ENCODE results near the gene POU2AF3. TPM values are rescaled to one million over a fixed set of nuclear protein-coding genes. Genes with fewer than 3 reads are reported as not detected.

POU2AF3 gene
- total and polyA plus RNA-seq, 2 donors (not counting 1 experiment from before 2014, with no cell fraction given) = 0.51 to 2.1 TPM

DNA sequence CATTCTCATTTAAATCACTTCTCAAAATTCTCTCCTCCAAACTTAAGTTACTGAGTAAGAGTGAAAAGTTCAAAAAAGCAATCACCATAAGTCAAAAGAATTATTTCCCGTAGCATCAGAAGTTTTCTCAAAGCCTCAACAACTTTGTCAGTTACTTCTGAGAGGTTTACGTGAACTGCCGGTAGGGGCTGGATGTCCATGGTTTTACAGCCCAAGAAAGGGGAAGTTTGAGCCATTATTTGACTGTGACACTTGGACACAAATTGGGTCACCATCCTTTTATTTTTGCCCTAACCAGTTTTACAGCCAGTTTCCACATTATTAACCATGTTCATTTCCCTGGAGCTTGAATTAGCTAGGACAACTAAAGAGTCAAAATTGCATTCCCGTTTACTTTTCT lies 7.5 kb downstream of the POU2AF3 start:
- Histone ChIP-seq H2AFZ (ENCODE audit: insufficient read depth, low read depth, low read length, poor library complexity, severe bottlenecking) (no peak overlapping the region), H3K4me1 (ENCODE audit: control insufficient read depth in 2 of 2, insufficient read depth in 2 of 2, low read length in 2 of 2) (peaks cover 17 to 21% of the 10 kb centered on the region in 2 donors), H3K4me2 (replicated peaks; ENCODE audit: low read depth, low read length, poor library complexity, severe bottlenecking) (no peak overlapping the region), H3K9me3 (ENCODE audit: control extremely low read depth in 1 of 3, control insufficient read depth in 2 of 3, insufficient read depth in 1 of 3, low read length in 2 of 3) (no peaks in the 10 kb centered on the region), H4K20me1 (ENCODE audit: control insufficient read depth, insufficient read depth, low read length, poor library complexity, severe bottlenecking) (no peaks in the 10 kb centered on the region), H3K27me3 (replicated peaks in 1 of 4; ENCODE audit: control extremely low read depth in 1 of 4, control insufficient read depth in 3 of 4, insufficient read depth in 4 of 4, low read length in 3 of 4) (peaks cover 0 to 4% (median 2%) of the 10 kb centered on the region in 4 experiments), H3K9ac (ENCODE audit: low read length) (no peak overlapping the region), H3K36me3 (replicated peaks in 1 of 2; ENCODE audit: control extremely low read depth in 1 of 2, control insufficient read depth in 1 of 2, extremely low read depth in 1 of 2, insufficient read depth in 2 of 2, low read length in 1 of 2) (peaks cover 0 to 3% of the 10 kb centered on the region in 2 experiments), H3K79me2 (ENCODE audit: control insufficient read depth, insufficient read depth, low read length) (no peaks in the 10 kb centered on the region), H3K4me3 (ENCODE audit: control extremely low read depth in 1 of 5, extremely low read depth in 1 of 5, insufficient read depth in 1 of 5, low read depth in 2 of 5, low read length in 4 of 5) (no peak overlapping the region), H3K27ac (ENCODE audit: low read length in 2 of 2) (no peak overlapping the region)
- DNase-seq = no peak
- CTCF ChIA-PET = interaction anchor here (3.8 kb wide), 1 partner anchor 116 kb away, joined by 21 read pairs; no protein-coding TSS in a partner anchor
- intact Hi-C loops (cut with micrococcal nuclease) = loop anchor here (5.0 kb wide), 1 partner anchor 41 kb away; no protein-coding TSS in a partner anchor
- Mint-ChIP-seq H3K4me1 (peaks cover 22% of the 10 kb centered on the region), H3K27me3 (no peaks in the 10 kb centered on the region), H3K27ac (no peak overlapping the region), H3K9me3 (ENCODE audit: insufficient read depth) (no peaks in the 10 kb centered on the region), H3K4me3 (no peak overlapping the region)
- POLR2A ChIA-PET = no interaction called here
- WGBS (ENCODE audit: insufficient coverage) = 44% methylated on average over 2 of the region's 4 CpGs
- no peak for TF ChIP-seq EZH2 (IDR thresholded peaks at IDR 0.05; ENCODE audit: borderline replicate concordance, insufficient read depth, low read depth, low read length, poor library complexity, severe bottlenecking)
- no peak for TF ChIP-seq CTCF (IDR thresholded peaks at IDR 0.05)
- ATAC-seq (ENCODE audit: low read depth) = no peak

DNA sequence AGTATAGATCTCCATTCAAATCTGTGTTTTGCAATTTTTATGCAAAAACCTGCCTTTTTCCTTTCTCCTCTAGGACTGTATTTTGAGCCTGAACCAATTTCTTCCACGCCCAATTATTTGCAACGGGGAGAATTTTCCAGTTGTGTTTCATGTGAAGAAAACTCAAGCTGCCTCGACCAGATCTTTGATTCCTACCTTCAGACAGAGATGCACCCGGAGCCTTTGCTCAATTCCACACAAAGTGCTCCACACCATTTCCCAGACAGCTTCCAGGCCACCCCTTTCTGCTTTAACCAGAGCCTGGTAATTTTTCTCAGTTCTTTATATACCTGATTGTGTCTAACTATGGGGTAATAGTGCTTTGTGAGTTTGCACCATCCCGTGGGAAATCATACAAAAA lies 8.0 kb downstream of the POU2AF3 start:
- H3K27ac Mint-ChIP-seq = no peak overlapping the region
- Histone ChIP-seq H3K36me3 (replicated peaks in 1 of 2; ENCODE audit: control extremely low read depth in 1 of 2, control insufficient read depth in 1 of 2, extremely low read depth in 1 of 2, insufficient read depth in 2 of 2, low read length in 1 of 2) (peaks cover 0 to 3% of the 10 kb centered on the region in 2 experiments), H3K9me3 (ENCODE audit: control extremely low read depth in 1 of 3, control insufficient read depth in 2 of 3, insufficient read depth in 1 of 3, low read length in 2 of 3) (no peaks in the 10 kb centered on the region), H3K4me3 (ENCODE audit: control extremely low read depth in 1 of 5, extremely low read depth in 1 of 5, insufficient read depth in 1 of 5, low read depth in 2 of 5, low read length in 4 of 5) (no peak overlapping the region), H3K4me2 (replicated peaks; ENCODE audit: low read depth, low read length, poor library complexity, severe bottlenecking) (no peak overlapping the region), H3K79me2 (ENCODE audit: control insufficient read depth, insufficient read depth, low read length) (no peaks in the 10 kb centered on the region), H3K9ac (ENCODE audit: low read length) (no peak overlapping the region), H3K4me1 (ENCODE audit: control insufficient read depth in 2 of 2, insufficient read depth in 2 of 2, low read length in 2 of 2) (peaks cover 13 to 16% of the 10 kb centered on the region in 2 donors), H3K27ac (ENCODE audit: low read length in 2 of 2) (no peak overlapping the region), H4K20me1 (ENCODE audit: control insufficient read depth, insufficient read depth, low read length, poor library complexity, severe bottlenecking) (no peaks in the 10 kb centered on the region), H3K27me3 (replicated peaks in 1 of 4; ENCODE audit: control extremely low read depth in 1 of 4, control insufficient read depth in 3 of 4, insufficient read depth in 4 of 4, low read length in 3 of 4) (peaks cover 0 to 4% (median 2%) of the 10 kb centered on the region in 4 experiments), H2AFZ (ENCODE audit: insufficient read depth, low read depth, low read length, poor library complexity, severe bottlenecking) (no peak overlapping the region)
- 97% methylated on average over 4 of the region's 5 CpGs for WGBS (ENCODE audit: insufficient coverage)
- peaks cover 17% of the 10 kb centered on the region for H3K4me1 Mint-ChIP-seq
- CTCF ChIA-PET = interaction anchor here (0.6 to 3.8 kb wide), 2 partner anchors 116 to 130 kb away, joined by 5 to 21 read pairs; no protein-coding TSS in a partner anchor
- DNase-seq (no peak), ATAC-seq (ENCODE audit: low read depth) (no peak)
- H3K4me3 Mint-ChIP-seq = no peak overlapping the region
- intact Hi-C loops (cut with micrococcal nuclease) = loop anchor here (5.0 kb wide), 1 partner anchor 41 kb away; no protein-coding TSS in a partner anchor
- POLR2A ChIA-PET = no interaction called here
- TF ChIP-seq EZH2 (IDR thresholded peaks at IDR 0.05; ENCODE audit: borderline replicate concordance, insufficient read depth, low read depth, low read length, poor library complexity, severe bottlenecking) (no peak), CTCF (IDR thresholded peaks at IDR 0.05) (no peak)
- no peaks in the 10 kb centered on the region for H3K27me3 Mint-ChIP-seq
- no peaks in the 10 kb centered on the region for H3K9me3 Mint-ChIP-seq (ENCODE audit: insufficient read depth)
